ENCODE measurements around the gene SRSF3. TPM values are rescaled to one million over a fixed set of nuclear protein-coding genes. Genes with fewer than 3 reads are reported as not detected.

SRSF3 gene
- total and polyA plus RNA-seq, 3 donors from 2014 or later, result 180 to 289 (median 183) TPM

- WGBS, 2 donors, result 90 to 96% methylated on average over 5 of the region's 5 CpGs
- no peaks in the 10 kb centered on the region for H3K27me3 ChIP-seq
- intact Hi-C loops (cut with DNase I; ENCODE audit: low total_unique reads), result loop anchor here (10.0 kb wide), 1 partner anchor 128 kb away; no protein-coding TSS in a partner anchor
- DNase-seq, result no peak
- no peak overlapping the region for H3K4me3 ChIP-seq
- H3K4me1 ChIP-seq, result peaks cover 26% of the 10 kb centered on the region
- TF ChIP-seq CTCF (IDR thresholded peaks at IDR 0.05) (no peak), POLR2A (IDR thresholded peaks at IDR 0.05) (no peak)
- no peaks in the 10 kb centered on the region for H3K9me3 ChIP-seq
- H3K27ac ChIP-seq, result peak overlapping the region; percentile 59 to 79
- no peaks in the 10 kb centered on the region for H3K36me3 ChIP-seq (ENCODE audit: low read depth, missing control alignments)
These were observed 33.0 kb downstream of the SRSF3 start for GRCh38 chr6:36627141-36627540.

GRCh38 chr6:36627801-36628246, 33.7 kb downstream of the SRSF3 start:
- H3K27me3 ChIP-seq, result no peaks in the 10 kb centered on the region
- peaks cover 26% of the 10 kb centered on the region for H3K4me1 ChIP-seq
- H3K4me3 ChIP-seq, result no peak overlapping the region
- no peaks in the 10 kb centered on the region for H3K36me3 ChIP-seq (ENCODE audit: low read depth, missing control alignments)
- WGBS, 2 donors, result 34 to 37% methylated on average over 4 of the region's 4 CpGs
- TF ChIP-seq POLR2A (IDR thresholded peaks at IDR 0.05) (no peak), CTCF (IDR thresholded peaks at IDR 0.05) (no peak)
- H3K27ac ChIP-seq, result peak overlapping the region; percentile 59 to 79
- peak; percentile 61 for DNase-seq
- no peaks in the 10 kb centered on the region for H3K9me3 ChIP-seq
- intact Hi-C loops (cut with DNase I; ENCODE audit: low total_unique reads), result loop anchor here (10.0 kb wide), 1 partner anchor 127 kb away; no protein-coding TSS in a partner anchor

- no peak overlapping the region for H3K4me3 ChIP-seq
- no peaks in the 10 kb centered on the region for H3K27me3 ChIP-seq
- peak overlapping the region; percentile 48 to 70 for H3K27ac ChIP-seq
- intact Hi-C loops (cut with DNase I; ENCODE audit: low total_unique reads), result loop anchor here (10.0 kb wide), 1 partner anchor 125 kb away; no protein-coding TSS in a partner anchor
- 85 to 95% methylated on average over 11 of the region's 11 CpGs for WGBS, 2 donors
- peaks cover 34% of the 10 kb centered on the region for H3K4me1 ChIP-seq
- TF ChIP-seq POLR2A (IDR thresholded peaks at IDR 0.05) (no peak), CTCF (IDR thresholded peaks at IDR 0.05) (no peak)
- H3K9me3 ChIP-seq, result no peaks in the 10 kb centered on the region
- H3K36me3 ChIP-seq (ENCODE audit: low read depth, missing control alignments), result no peaks in the 10 kb centered on the region
- DNase-seq, result no peak
These were observed 35.6 kb downstream of the SRSF3 start for GRCh38 chr6:36629784-36630183.

- Histone ChIP-seq H3K4me1 (peaks cover 39% of the 10 kb centered on the region), H3K36me3 (ENCODE audit: low read depth, missing control alignments) (no peaks in the 10 kb centered on the region), H3K27ac (no peak overlapping the region), H3K27me3 (no peaks in the 10 kb centered on the region), H3K9me3 (no peaks in the 10 kb centered on the region), H3K4me3 (no peak overlapping the region)
- TF ChIP-seq POLR2A (IDR thresholded peaks at IDR 0.05), result no peak
- TF ChIP-seq CTCF (IDR thresholded peaks at IDR 0.05), result no peak
- intact Hi-C loops (cut with DNase I; ENCODE audit: low total_unique reads), result no loop called here
- no peak for DNase-seq
- WGBS, 2 donors, result 81 to 82% methylated on average over 14 of the region's 14 CpGs
These were observed 37.3 kb downstream of the SRSF3 start for GRCh38 chr6:36631326-36632011.

- WGBS, 2 donors, result 88 to 97% methylated on average over 6 of the region's 6 CpGs
- TF ChIP-seq CTCF (IDR thresholded peaks at IDR 0.05) (no peak), POLR2A (IDR thresholded peaks at IDR 0.05) (no peak)
- intact Hi-C loops (cut with DNase I; ENCODE audit: low total_unique reads), result no loop called here
- no peaks in the 10 kb centered on the region for H3K9me3 ChIP-seq
- no peaks in the 10 kb centered on the region for H3K27me3 ChIP-seq
- H3K36me3 ChIP-seq (ENCODE audit: low read depth, missing control alignments), result no peaks in the 10 kb centered on the region
- H3K27ac ChIP-seq, result peak overlapping the region; percentile 76 to 84
- DNase-seq, result no peak
- H3K4me1 ChIP-seq, result peaks cover 35% of the 10 kb centered on the region
- H3K4me3 ChIP-seq, result no peak overlapping the region
These were observed 39.2 kb downstream of the SRSF3 start for GRCh38 chr6:36633370-36633769.

Measured in testis (tissue), 3 donors.